ENCODE results near the gene TMBIM1.

Gene TMBIM1

DNA sequence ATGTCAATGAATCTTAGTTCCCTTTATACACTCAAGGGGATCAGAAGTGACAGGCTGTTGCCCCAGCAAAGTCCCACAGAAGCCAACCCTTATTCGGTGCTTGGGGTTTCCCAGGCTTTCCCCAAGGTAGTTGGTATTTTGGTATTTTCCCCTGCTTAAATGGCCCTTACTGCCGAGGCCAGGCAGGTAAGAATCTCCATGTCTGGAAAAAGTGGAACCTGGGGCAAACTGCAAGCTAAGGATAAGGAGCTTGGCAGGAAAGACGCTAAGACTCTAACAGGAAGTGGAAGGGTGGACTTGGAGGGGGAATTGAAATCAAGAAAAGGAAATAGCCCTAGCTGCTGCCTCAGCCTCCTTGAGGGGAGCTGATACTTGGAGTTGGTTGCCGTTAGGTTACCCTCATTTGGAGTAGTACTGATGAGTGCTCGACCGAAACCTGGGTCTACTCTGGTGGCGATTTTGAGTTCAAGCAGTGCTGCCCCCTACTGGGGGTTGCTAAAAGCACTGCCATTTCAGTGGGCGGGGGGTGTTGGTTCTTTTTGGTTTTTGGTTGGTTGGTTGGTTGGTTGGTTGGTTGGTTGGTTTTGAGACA, 34.8 kb downstream of the TMBIM1 start:
- DNase-seq (ENCODE audit: low read depth), result no peak

DNA sequence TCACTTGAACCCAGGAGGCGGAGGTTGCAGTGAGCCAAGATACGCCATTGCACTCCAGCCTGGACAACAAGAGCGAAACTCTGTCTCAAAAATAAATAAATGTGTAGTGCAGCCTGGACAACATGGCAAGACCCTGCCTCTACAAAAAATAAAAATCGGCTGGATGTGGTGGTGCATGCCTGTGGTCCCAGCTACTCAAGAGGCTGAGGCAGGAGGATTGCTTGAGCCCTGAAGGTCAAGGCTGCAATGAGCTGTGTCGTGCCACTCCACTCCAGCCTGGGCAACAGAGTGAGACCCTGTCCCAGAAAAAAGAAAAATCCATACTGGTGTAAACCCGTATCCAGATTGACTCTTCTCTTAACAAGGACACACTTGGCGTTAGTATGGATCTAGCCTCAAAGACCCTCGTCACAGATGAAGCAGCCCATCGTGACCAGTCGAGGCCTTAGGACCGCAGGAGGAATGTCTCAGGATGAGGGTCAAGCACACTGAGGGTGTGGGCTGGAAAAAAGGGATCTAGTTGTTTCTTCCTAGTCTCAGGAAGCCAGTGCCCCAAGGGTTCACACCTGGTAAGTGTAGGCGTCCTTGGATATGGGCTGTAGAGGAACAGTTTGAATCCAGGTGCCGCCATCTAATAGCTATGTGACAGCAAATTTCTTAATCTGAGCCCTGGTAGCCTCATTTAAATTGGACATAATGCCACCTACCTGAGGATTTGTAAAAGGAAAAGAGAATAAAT, 35.5 kb downstream of the TMBIM1 start:
- DNase-seq (ENCODE audit: low read depth), result no peak

DNA sequence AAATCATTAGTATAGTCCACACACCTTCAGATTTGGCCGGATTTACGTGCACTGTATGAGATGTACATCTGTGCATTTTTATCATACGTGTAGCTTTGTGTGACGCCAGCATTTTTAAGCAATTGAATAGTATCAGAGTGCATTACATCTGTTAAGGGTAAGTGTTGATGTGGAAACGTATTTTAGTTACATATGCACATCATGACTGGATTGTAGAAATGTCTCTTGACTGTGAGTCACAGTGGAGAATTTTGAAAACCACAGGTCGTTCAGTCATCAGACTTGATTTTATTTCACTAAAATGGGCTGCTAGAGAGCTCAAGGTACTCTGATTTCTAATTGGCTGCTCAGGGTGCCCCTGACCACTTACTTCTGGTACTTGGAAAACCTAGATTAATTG, 36.9 kb downstream of the TMBIM1 start:
- DNase-seq (ENCODE audit: low read depth), result peak; percentile 90

DNA sequence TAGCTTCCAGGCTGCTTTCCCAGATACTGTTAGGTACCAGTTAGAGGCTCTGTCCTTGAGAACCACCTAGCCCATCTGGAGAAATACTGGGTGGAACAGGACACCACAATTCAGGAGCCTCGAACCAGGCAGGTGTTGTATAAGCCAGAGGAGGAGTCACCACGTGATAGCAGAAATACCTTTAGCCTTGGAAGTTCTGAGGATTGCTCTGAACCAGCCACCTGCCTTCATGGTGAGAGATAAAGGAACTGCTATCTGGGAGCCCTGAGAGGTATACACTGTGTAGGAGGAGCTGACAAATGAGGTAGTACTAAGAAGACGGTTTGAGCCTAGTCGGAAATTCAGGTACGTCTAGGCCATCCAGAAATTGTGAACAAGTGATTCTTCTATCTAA, 39.1 kb downstream of the TMBIM1 start:
- DNase-seq (ENCODE audit: low read depth), result no peak

DNA sequence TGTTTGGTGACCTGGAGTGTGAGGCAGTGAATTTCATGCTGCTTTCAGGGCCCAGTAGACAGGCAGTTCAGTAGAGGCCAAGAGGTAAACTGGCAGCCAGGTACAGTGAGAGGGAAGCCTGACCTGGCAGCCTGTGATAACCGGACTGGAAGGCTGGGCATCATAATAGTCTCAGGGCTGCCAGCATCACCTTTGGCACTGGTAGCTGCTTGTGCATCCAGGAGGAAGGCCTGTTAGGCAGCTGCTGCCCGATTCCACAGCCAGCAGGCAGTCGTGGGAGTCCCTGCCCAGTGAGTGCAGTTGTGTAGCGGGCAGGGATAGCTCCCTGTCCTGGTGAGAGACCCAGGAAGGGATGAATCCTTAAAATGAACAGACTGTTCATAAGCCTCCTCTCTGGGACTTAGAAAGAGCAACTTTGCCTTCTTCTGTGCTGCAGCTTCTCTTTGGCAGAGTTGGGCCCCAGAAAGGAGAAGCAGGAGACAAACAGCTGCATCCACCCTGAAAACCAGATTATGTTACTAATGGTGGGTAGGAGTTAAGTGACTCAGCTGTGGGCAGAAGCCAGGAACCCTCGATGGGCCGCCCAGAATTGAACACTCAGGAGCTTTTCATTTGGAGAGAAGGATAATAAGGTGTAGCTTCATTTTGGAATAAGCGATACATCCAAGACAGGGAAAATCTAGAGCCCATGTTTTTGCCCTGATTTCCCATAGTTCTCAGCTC, 39.6 kb downstream of the TMBIM1 start:
- no peak for DNase-seq (ENCODE audit: low read depth)

DNA sequence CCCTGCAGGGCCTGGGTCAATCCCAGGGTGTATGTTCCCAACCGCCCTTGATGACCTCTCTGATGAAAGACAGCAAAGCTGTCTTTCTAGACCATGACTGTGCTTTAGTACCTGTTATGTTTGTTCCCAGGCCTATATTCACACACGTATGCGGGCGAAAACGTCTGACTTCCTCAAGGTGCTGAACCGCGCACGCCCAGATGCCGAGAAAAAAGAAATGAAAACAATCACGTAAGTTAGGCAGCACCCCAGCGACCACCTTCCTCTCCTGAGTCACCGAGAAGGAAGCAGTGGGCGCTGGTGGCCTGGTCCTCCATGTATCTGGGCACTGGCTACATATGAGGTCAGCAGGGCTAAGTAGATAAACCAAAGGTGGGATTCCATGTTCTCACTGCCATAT, 42.6 kb downstream of the TMBIM1 start:
- DNase-seq (ENCODE audit: low read depth), result no peak

DNA sequence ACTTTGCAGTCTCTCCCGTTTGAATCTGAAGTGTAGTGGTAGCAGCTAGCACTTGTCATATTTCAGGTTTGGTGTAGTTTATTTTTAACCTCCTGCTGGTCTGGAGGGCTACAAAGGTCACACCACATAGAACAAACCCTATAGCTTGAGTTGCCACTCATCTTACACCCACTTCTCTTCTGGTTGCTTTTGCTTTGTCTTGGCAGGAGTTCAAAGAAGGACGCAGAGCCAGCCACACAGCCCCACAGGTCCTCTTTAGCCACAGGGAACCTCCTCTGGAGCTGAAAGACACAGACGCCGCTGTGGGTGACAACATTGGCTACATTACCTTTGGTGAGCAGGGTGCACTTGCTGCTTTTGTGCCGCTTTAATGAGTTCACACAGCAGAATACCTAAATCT, 47.1 kb downstream of the TMBIM1 start:
- DNase-seq (ENCODE audit: low read depth), result no peak

DNA sequence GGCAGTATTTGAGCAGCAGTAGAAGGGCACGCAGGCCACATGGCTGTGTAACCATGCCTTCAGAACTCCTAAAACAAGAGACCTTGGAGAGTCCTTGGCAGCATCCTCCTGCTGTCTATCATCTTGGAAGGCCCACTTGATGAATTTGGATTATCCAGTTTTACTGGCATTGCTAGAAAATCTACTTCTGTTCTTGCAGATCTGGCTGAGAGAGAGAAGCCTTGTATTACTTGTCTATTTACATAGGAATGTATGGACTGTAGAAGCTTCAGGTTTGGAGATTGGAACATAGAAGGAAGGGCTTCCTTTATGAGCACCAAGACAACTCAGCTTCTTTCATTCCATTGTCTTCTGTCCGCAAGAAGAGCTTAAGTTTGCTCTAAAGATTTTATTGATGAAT, 47.6 kb downstream of the TMBIM1 start:
- no peak for DNase-seq (ENCODE audit: low read depth)

DNA sequence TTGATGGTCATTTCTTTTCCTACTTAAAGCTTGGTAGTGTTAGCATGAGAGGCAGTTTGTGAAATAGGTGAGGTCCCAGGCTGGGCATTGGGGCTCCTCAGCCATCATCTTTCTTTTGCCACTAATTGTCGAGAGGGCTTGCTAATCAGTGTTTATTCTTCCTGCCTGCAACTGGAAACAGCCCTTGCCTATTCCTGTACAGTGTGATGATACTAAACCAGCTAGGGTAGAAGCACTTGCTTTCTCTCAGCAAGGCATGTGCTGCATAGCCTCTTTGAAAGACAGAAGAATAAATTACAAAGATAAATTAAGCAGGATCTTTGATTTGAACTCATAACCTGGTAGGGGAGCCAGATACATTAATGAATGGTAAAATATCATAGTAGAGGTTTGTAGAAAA, 48.1 kb downstream of the TMBIM1 start:
- DNase-seq (ENCODE audit: low read depth), result no peak

DNA sequence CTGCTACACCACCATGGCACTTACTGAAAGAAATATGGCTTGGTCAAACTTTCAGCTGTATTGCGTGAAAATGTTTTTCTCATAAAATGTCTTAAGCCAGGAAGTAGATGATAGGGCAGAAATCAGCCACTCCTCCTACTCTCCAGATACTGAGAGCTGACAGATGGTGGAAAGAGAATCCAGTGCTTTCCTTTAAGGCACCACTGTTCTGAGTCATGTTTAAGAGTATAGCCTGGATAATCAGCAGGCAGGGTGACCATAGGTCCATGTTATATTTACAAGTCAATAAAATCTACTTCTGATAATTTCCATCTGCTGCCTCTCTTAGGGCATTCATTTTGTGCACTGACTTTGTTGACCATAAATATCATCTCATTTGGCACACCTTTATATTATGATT, 53.4 kb downstream of the TMBIM1 start:
- peak; percentile 43 for DNase-seq (ENCODE audit: low read depth)

DNA sequence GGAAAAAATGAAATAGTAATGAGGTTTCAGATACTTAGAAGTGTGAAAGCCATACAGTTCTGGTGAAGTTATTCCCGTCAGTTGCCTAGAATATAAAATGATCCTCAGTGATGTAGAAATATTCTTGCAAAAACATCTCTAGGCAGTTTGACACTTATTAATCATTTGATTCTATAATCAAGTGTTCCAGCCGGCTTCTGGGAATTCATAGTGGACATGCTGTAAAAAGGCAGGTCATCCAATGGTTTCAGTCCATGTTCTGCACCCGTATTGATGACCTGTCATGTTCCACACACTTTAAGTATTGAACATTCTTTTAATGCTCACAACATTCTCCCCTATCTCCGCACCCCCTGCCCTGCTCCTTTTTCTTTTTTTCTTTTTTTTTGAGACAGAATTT, 55.5 kb downstream of the TMBIM1 start:
- no peak for DNase-seq (ENCODE audit: low read depth)

DNA sequence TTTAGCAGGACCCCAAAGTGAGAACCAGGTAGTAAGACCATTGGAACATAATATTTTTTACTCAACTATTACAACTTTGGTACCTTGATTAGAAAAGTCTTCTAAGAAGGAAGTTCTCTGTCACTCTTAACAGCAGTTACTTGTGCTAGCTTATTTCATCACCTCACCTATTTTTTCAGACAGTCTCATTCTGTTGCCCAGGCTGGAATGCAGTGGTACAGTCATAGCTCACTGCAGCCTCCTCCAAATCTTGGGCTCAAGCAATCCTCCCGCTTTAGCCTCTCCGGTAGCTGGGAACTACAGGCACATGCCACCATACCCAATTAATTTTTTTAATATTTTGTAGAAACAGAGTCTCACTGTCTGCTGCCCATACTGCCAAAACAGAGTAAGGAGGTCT, 57.3 kb downstream of the TMBIM1 start:
- no peak for DNase-seq (ENCODE audit: low read depth)

DNA sequence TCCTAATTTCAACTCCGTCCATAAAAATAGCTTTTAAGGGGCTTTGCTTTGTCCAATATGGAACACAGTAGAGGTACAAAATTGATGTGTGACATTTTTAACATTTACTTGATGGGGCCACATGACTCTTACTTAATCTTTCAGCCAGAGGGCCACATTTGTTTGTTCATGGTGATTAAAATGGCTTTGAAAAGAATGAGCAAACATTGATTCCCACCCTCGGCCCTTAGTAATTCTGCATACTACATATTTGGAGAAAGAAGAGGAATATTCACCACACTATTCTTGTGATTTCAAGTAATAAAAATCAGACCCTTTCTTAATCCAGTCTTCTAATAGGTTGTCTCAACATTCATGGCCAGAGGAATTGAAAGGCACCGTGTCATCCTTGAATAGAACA, 57.8 kb downstream of the TMBIM1 start:
- no peak for DNase-seq (ENCODE audit: low read depth)

DNA sequence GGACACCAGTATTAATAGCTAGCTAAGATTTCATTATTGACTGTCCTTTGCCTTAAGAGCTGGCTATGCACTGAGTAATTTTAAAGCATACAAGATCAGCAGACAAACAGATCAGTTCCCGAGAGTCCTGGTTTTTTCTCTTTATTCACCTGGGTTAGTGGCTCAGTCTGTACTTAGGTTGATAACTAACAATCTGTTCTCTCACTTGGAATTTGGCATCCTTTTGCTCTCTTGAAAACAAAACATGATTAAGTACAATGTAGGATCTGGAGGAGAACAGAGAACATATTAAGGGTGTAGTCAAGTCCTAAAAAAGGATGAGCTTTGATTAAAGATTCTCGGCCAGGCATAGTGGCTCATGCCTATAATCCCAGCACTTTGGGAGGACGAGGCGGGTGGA, 58.8 kb downstream of the TMBIM1 start:
- DNase-seq (ENCODE audit: low read depth), result no peak

DNA sequence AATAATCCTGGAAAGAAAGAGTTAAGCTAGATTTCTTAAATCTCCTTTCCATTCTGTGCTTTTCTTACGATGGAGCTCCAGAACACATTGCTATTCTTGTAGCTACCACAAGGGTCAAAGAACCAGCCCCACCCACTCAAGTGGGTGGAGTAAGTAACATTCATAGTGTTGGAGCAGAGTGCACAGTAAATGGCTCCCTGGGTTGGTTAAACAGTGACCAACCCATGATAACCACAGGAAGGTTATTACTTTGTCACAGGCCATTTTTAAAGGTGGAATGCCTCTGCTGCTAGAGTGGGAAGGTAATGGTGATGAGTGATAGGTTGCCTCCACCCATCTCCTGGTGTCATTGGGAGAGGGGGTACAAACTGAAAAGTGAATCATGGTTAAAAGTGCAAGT, 61.4 kb downstream of the TMBIM1 start:
- peak; percentile 45 for DNase-seq (ENCODE audit: low read depth)

DNA sequence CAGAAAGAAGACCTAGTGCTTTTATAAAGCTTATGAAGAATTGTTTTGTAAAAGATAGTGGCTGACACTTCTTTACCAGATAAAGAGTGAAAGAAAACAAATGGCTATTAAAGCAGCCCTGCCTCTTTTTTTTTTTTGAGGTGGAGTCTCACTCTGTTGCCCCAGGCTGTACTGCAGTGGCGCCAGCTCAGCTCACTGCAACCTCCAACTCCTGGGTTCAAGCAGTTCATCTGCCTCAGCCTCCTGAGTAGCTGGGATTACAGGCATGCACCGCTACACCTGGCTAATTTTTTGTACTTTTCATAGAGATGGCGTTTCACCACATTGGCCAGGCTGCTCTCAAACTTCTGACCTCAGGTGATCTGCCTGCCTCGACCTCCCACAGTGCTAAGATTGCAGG, 62.5 kb downstream of the TMBIM1 start:
- DNase-seq (ENCODE audit: low read depth), result peak; percentile 45

DNA sequence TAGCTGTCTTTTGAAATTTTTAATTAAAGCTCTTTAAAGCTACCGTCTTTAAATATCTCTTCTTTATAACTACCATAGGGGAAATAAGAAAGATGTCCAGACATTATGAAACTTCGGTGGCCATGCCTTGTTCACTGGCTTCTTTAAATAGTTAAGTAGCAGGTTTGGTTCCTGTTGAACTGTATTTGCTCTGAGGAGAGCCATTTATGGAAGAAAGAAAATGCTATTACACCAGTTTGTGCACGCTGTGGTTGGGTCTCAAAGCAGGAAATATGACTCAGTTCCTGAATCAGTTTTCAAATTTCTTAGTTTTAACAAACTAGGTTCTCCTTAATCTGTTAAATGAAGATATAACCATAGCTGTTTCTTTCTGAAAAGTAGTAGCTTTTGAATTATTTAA, 63.1 kb downstream of the TMBIM1 start:
- DNase-seq (ENCODE audit: low read depth), result peak; percentile 91

DNA sequence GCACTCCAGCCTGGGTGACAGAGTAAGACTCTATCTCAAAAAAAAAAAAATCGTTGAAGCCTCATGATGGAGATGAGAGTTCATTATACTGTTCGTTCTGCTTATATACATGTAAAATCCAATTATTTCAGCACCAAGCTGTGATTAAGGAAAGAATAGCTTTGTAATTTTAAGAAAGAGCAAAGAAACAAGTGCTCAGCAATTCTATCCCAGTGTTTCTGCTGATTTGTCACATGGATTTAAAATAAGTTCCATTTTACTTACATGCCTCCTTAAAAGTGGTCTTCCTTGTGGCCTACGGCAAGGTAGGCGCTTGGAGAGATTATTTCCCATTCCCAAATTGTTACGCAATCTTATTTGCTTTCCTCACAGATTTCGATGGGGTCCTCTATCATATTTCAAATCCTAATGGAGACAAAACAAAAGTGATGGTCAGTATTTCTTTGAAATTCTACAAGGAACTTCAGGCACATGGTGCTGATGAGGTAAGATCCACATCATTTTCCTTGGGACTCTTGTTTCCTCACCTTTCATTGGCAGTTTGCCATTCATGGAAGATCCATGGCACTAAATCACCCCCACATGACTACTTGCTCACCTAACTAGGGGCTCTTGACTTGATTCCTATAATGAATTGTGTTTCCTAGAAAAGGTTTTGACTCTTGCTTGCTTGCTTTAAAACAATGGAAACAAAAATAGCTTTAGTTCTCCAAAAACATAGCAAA, 63.8 kb downstream of the TMBIM1 start:
- peak; percentile 52 for DNase-seq (ENCODE audit: low read depth)

DNA sequence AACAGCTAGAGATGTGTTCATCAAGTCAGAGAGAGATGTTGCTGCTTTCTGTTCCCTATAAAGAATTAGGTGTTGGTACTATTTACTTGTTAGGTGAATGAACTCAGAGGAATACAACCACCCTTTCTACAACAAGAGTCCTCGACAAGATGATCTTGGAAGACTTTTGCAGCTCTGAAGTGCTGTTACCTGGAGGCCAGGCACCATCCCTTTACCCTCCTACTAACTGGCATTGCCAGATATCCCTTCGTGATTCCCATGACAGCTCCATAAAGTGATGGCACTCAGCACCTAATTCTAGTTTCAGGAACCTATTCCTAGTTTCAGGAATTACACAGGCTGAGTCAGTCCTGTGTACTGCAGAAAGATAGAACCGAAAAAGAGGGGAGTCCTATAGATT, 65.4 kb downstream of the TMBIM1 start:
- no peak for DNase-seq (ENCODE audit: low read depth)

Measured in amniotic epithelial cell (primary cell).